Liver (tissue), 9 donors: ENCODE measurements around the gene IPMK. TPM values are rescaled to one million over a fixed set of nuclear protein-coding genes. Genes with fewer than 3 reads are reported as not detected.
A peak's percentile ranks its signal among the peaks of the same experiment; 100 is the strongest.

Experiments
- DNase-seq: peaks from one replicate; pipeline ENCODE4 v3.0.0-alpha.2; 2017; ENCODE audit warnings: low spot score
- H3K27ac ChIP-seq, 2 donors: one replicate each; pipeline ENCODE4 v1.7.0; 2013; ENCODE audit warnings: inconsistent platforms in 2 of 2, low read length in 2 of 2, control low read depth in 1 of 2, low read depth in 1 of 2, mild to moderate bottlenecking in 1 of 2
- H3K27me3 ChIP-seq, 4 donors: one replicate each; pipeline versions ENCODE4 v1.6.1 to v1.7.0; 2013; ENCODE audit warnings: low read length in 3 of 4, inconsistent platforms in 1 of 4, mild to moderate bottlenecking in 1 of 4, moderate library complexity in 1 of 4; ENCODE audit not compliant: control insufficient read depth in 4 of 4, insufficient read depth in 4 of 4
- H3K36me3 ChIP-seq, 4 donors: one replicate each; pipeline versions ENCODE4 v1.6.1 to v1.7.0; 2013; ENCODE audit warnings: low read length in 3 of 4, mild to moderate bottlenecking in 3 of 4, low read depth in 1 of 4, moderate library complexity in 1 of 4; ENCODE audit not compliant: control insufficient read depth in 4 of 4, insufficient read depth in 3 of 4
- H3K4me1 ChIP-seq, 4 donors: one replicate each; pipeline versions ENCODE4 v1.6.1 to v1.7.0; 2013; ENCODE audit warnings: low read length in 3 of 4, mild to moderate bottlenecking in 3 of 4, moderate library complexity in 1 of 4; ENCODE audit not compliant: control insufficient read depth in 4 of 4, insufficient read depth in 4 of 4
- H3K4me3 ChIP-seq, 3 donors: one replicate each; pipeline versions ENCODE4 v1.6.1 to v1.7.0; 2013; ENCODE audit warnings: low read length in 3 of 3, control low read depth in 1 of 3, low read depth in 1 of 3, mild to moderate bottlenecking in 1 of 3
- H3K9ac ChIP-seq, 2 donors: one replicate each; pipeline ENCODE4 v1.7.0; 2013; ENCODE audit warnings: low read length in 2 of 2, mild to moderate bottlenecking in 2 of 2, moderate library complexity in 2 of 2, control low read depth in 1 of 2, low read depth in 1 of 2
- H3K9me3 ChIP-seq, 4 donors: one replicate each; pipeline versions ENCODE4 v1.6.1 to v1.7.0; 2013; ENCODE audit warnings: low read length in 3 of 4; ENCODE audit not compliant: control insufficient read depth in 4 of 4
- ATF3 ChIP-seq: IDR thresholded peaks from 2 replicates; pipeline ENCODE4 v1.6.1; 2016; ENCODE audit warnings: antibody characterized with exemption
- EGR1 ChIP-seq, 2 donors: IDR thresholded peaks; 2 replicates each; pipeline ENCODE4 v1.6.1; 2016 to 2018; ENCODE audit warnings: antibody characterized with exemption in 2 of 2, low read depth in 2 of 2
- FOXA1 ChIP-seq: IDR thresholded peaks from 2 replicates; pipeline ENCODE4 v1.6.1; 2016; ENCODE audit warnings: antibody characterized with exemption
- FOXA2 ChIP-seq: IDR thresholded peaks from 2 replicates; pipeline ENCODE4 v1.6.1; 2016; ENCODE audit warnings: antibody characterized with exemption
- GABPA ChIP-seq, 2 donors: IDR thresholded peaks in 1 of 2; conservative IDR thresholded peaks in 1 of 2; 2 replicates each; pipeline ENCODE4 v1.6.1; 2016; ENCODE audit warnings: antibody characterized with exemption in 2 of 2, mild to moderate bottlenecking in 1 of 2, moderate library complexity in 1 of 2
- HNF4A ChIP-seq, 2 donors: conservative IDR thresholded peaks; 2 replicates each; pipeline ENCODE4 v1.6.1; 2016; ENCODE audit warnings: antibody characterized with exemption in 2 of 2, mild to moderate bottlenecking in 2 of 2
- HNF4G ChIP-seq: IDR thresholded peaks from 2 replicates; pipeline ENCODE4 v1.6.1; 2016; ENCODE audit warnings: antibody characterized with exemption
- JUND ChIP-seq, 2 donors: IDR thresholded peaks; 2 replicates each; pipeline ENCODE4 v1.6.1; 2016; ENCODE audit warnings: antibody characterized with exemption in 2 of 2
- MAX ChIP-seq: IDR thresholded peaks from 2 replicates; pipeline ENCODE4 v1.6.1; 2016; ENCODE audit warnings: antibody characterized with exemption
- NR2F2 ChIP-seq: IDR thresholded peaks from 2 replicates; pipeline ENCODE4 v1.6.1; 2016; ENCODE audit warnings: antibody characterized with exemption
- RAD21 ChIP-seq, 2 donors: IDR thresholded peaks; 2 replicates each; pipeline ENCODE4 v1.6.1; 2016; ENCODE audit warnings: antibody characterized with exemption in 2 of 2, mild to moderate bottlenecking in 2 of 2
- REST ChIP-seq: IDR thresholded peaks from 2 replicates; pipeline ENCODE4 v1.6.1; 2016; ENCODE audit warnings: antibody characterized with exemption, mild to moderate bottlenecking
- RXRA ChIP-seq, 2 donors: IDR thresholded peaks; 2 replicates each; pipeline ENCODE4 v1.6.1; 2017 to 2018; ENCODE audit warnings: antibody characterized with exemption in 2 of 2, mild to moderate bottlenecking in 1 of 2
- SP1 ChIP-seq: IDR thresholded peaks from 2 replicates; pipeline ENCODE4 v1.6.1; 2018; ENCODE audit warnings: antibody characterized with exemption, mild to moderate bottlenecking
- TAF1 ChIP-seq: conservative IDR thresholded peaks from 2 replicates; pipeline ENCODE4 v1.6.1; 2016; ENCODE audit warnings: antibody characterized with exemption, mild to moderate bottlenecking
- YY1 ChIP-seq: IDR thresholded peaks from 2 replicates; pipeline ENCODE4 v1.6.1; 2016; ENCODE audit warnings: antibody characterized with exemption, mild to moderate bottlenecking
- ZBTB33 ChIP-seq: IDR thresholded peaks from 2 replicates; pipeline ENCODE4 v1.6.1; 2016; ENCODE audit warnings: antibody characterized with exemption
- WGBS: extraction: QIAGEN DNeasy Blood & Tissue Kit; methylation state at CpG from one replicate; pipeline ENCODE4 v1.1.7; 2013; 5-methylcytosine and 5-hydroxymethylcytosine counted together
- polyA plus RNA-seq, 2 donors: library from polyadenylated mRNA; stranded (reverse) in 1 of 2; unstranded in 1 of 2; fragments of 200-250 nt in 1 of 2; fragments of >200 nt in 1 of 2; fragmentation: Nextera tagmentation in 1 of 2; extraction: Ambion mirVana in 1 of 2; gene quantifications; one replicate each; pipeline versions ENCODE4 v1.2.1 to v1.2.3, GENCODE V29; 2013 to 2015
- total RNA-seq, 2 donors: library from RNA; depleted of rRNA; stranded (reverse); fragments of >200 nt; gene quantifications; one replicate each; pipeline ENCODE4 v1.2.3, GENCODE V29; 2014
- TF ChIP-seq, protein P1 (sequence below): fragments of 150-350 bp; IDR thresholded peaks from 2 replicates; pipeline ENCODE4 v1.5.1; 2017; ENCODE audit warnings: improper control_type of control experiment, low read depth, low read length; ENCODE audit not compliant: missing input control
- donor health status: healthy.
- donor health status: healthy.
- donor health status: healthy.
- donor health status: healthy.
- donor health status: healthy.

Gene IPMK
- total and polyA plus RNA-seq, 4 donors, result 1.4 to 5.2 (median 3.3) TPM

- no peaks in the 10 kb centered on the region for H3K9me3 ChIP-seq
- no peaks in the 10 kb centered on the region for H3K4me1 ChIP-seq
- no peak overlapping the region for H3K4me3 ChIP-seq
- peak; percentile 42 for TF ChIP-seq REST
- TF ChIP-seq HNF4G, result no peak
- TF ChIP-seq ZBTB33, result no peak
- TF ChIP-seq JUND (IDR thresholded peaks at IDR 0.05), result no peak
- TF ChIP-seq HNF4A (conservative IDR thresholded peaks at IDR 0.05), result no peak
- no peak for TF ChIP-seq RXRA (IDR thresholded peaks at IDR 0.05)
- no peak for TF ChIP-seq TAF1
- TF ChIP-seq FOXA1, result no peak
- no peak for TF ChIP-seq SP1
- no peak for TF ChIP-seq FOXA2
- no peak for TF ChIP-seq EGR1 (IDR thresholded peaks at IDR 0.05; ENCODE audit: low read depth in 2 of 2)
- no peak for TF ChIP-seq YY1
- TF ChIP-seq, protein P1, sequence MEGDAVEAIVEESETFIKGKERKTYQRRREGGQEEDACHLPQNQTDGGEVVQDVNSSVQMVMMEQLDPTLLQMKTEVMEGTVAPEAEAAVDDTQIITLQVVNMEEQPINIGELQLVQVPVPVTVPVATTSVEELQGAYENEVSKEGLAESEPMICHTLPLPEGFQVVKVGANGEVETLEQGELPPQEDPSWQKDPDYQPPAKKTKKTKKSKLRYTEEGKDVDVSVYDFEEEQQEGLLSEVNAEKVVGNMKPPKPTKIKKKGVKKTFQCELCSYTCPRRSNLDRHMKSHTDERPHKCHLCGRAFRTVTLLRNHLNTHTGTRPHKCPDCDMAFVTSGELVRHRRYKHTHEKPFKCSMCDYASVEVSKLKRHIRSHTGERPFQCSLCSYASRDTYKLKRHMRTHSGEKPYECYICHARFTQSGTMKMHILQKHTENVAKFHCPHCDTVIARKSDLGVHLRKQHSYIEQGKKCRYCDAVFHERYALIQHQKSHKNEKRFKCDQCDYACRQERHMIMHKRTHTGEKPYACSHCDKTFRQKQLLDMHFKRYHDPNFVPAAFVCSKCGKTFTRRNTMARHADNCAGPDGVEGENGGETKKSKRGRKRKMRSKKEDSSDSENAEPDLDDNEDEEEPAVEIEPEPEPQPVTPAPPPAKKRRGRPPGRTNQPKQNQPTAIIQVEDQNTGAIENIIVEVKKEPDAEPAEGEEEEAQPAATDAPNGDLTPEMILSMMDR, result peak; percentile 65
- TF ChIP-seq MAX, result no peak
- TF ChIP-seq NR2F2, result no peak
- TF ChIP-seq ATF3, result no peak
- TF ChIP-seq RAD21 (IDR thresholded peaks at IDR 0.05), result peak; percentile 85 to 88
- no peak for TF ChIP-seq GABPA (IDR thresholded peaks at IDR 0.05 in 1 of 2, conservative IDR thresholded peaks at IDR 0.05 in 1 of 2)
- H3K36me3 ChIP-seq, result no peaks in the 10 kb centered on the region
- no peak overlapping the region for H3K27ac ChIP-seq
- peaks cover 0 to 2% (median 0%) of the 10 kb centered on the region in 4 donors for H3K27me3 ChIP-seq
- 15% methylated on average over 3 of the region's 3 CpGs for WGBS
- no peak overlapping the region for H3K9ac ChIP-seq
- no peak for DNase-seq
Measured at GRCh38 chr10:58177362-58177947, 90.2 kb downstream of the IPMK start.
